C4-2B (cell line): Measurements from ENCODE around the gene TMEM98.
A peak's percentile ranks its signal among the peaks of the same experiment; 100 is the strongest.

Source experiments
- H3K27ac ChIP-seq: fragments of 450-650 bp; 2 replicates; pipeline ENCODE4 v1.5.1; 2017
- ZFX ChIP-seq: fragments of 450-650 bp; IDR thresholded peaks from 2 replicates; pipeline ENCODE4 v1.6.1; 2017
- TF ChIP-seq, protein P1 (sequence below): fragments of 450-650 bp; conservative IDR thresholded peaks from 2 replicates; pipeline ENCODE4 v1.5.1; 2017; ENCODE audit warnings: mild to moderate bottlenecking

TMEM98 gene

DNA sequence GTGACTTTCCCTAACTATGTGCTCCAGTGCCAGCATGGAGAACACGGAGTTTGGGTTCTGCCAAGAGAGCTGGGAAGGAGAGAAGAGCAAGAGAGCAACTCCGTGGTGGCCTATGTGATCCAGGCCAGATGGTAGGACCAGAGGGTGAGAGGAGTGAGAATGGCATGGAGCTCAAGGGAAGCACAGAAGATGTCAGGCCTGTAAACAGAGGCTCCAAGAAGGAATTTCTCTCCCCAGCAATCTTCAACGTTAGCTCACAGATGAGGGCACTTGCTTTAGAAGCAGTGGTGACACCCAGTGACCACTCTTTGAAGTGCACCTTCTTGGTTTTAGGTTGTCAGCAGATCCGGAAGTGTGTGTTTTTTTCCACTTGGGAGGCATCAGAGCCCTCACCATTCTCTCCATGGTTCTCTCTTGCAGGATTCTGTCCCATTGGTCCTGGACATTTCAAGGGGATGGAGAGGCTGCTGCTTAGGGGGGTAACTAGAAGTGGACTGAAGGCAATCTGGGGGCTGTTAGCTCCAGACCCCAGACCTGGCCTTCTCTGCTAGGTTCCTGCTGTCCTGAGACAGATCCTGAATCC is 18.1 kb upstream of the TMEM98 start:
- H3K27ac ChIP-seq, result peak overlapping the region; percentile 47
- no peak for TF ChIP-seq ZFX
- TF ChIP-seq, protein P1, sequence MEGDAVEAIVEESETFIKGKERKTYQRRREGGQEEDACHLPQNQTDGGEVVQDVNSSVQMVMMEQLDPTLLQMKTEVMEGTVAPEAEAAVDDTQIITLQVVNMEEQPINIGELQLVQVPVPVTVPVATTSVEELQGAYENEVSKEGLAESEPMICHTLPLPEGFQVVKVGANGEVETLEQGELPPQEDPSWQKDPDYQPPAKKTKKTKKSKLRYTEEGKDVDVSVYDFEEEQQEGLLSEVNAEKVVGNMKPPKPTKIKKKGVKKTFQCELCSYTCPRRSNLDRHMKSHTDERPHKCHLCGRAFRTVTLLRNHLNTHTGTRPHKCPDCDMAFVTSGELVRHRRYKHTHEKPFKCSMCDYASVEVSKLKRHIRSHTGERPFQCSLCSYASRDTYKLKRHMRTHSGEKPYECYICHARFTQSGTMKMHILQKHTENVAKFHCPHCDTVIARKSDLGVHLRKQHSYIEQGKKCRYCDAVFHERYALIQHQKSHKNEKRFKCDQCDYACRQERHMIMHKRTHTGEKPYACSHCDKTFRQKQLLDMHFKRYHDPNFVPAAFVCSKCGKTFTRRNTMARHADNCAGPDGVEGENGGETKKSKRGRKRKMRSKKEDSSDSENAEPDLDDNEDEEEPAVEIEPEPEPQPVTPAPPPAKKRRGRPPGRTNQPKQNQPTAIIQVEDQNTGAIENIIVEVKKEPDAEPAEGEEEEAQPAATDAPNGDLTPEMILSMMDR, result peak; percentile 87

DNA sequence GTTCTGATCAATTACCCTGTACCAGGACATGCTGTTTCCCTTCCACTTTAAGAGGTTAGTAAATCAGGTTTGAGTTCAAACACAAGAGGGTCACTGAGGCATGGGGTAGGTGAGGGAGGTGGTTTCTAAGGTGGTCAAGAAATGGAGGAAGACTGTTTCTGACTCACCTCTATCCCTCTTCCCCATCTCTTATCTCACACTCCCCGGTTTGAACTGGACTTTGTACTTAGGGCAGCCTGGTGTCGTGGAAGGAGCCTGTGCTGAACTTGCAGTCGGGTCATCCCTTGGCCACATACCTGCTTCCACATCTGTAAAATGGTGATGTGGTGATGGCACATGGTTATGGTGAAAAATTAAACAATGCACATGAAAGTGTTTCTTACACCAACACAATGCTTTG is 17.2 kb upstream of the TMEM98 start:
- TF ChIP-seq, protein P1, result no peak
- TF ChIP-seq ZFX, result no peak
- H3K27ac ChIP-seq, result peak overlapping the region; percentile 47; the same call in 1 of the 2 replicates

DNA sequence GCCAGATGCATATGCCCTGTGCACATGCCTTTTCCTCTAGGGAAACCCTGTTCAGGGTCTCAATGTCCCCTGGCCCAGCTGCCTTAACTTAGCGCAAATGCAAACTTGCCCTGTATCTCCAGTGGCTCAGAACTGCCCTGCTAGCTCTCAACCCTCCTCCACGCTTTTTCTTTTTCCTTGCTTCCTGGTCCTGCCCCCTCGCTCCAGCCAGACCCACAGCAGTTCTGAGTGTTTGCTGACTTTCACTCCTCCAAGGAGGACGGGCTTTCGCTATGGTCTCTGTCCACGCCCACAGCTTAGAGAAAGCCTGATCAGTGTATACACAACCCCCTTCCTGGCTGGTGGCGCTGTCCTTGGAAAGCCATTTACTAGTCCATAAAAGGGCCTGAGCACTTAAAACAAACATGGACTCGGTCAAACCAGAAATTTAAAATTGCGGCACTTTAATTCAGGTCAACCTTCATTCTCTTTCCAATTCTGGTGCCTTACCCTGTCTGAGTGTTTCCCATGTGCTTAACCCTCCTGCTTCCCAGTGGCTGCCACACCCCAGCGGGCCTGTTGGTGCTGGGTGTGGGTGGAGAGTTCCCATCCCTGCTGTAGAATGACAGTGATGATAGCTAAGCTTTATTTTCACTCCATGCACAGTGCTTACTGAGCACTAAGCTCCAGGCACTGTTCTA is 15.6 kb upstream of the TMEM98 start:
- no peak for TF ChIP-seq ZFX
- TF ChIP-seq, protein P1, result peak; percentile 54
- peak overlapping the region; percentile 76 for H3K27ac ChIP-seq

DNA sequence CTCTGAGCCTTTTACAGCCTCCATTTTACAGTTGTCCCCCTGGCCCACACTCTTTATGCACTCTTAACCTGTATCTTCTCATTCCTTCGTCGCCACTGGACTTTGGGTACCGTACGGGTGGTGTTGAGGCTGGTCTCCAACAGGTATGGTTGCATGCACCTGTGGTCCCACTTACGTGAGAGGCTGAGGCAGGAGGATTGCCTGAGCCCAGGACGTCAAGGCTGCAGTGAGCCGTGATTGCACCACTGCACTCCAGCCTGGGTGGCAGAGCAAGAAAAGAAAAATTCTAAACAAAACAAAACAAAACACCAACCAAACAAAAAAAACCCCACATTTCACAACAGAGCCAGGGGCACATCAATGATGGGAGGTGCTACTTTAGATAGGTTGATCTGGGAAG is 14.4 kb upstream of the TMEM98 start:
- TF ChIP-seq, protein P1, result no peak
- TF ChIP-seq ZFX, result no peak
- peak overlapping the region; percentile 76; the same call in 1 of the 2 replicates for H3K27ac ChIP-seq

DNA sequence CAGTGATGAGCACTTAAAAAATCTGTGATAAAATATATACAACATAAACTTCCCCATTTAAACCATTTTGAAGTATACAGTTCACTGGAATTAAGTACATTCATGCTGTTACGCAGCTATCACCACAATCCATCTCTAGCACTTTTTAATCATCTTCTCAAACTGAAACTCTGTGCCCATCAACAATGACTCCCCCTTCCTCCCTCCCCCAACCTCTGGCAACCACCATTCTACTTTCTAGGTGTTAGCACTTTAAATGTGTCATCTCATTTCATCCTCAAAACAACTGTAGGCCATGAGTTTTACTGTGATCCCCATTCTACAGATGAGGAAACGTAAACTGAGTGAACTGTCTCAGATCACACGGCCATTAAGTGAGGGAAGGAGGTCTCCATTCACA is 13.8 kb upstream of the TMEM98 start:
- H3K27ac ChIP-seq, result no peak overlapping the region
- no peak for TF ChIP-seq ZFX
- TF ChIP-seq, protein P1, result no peak

DNA sequence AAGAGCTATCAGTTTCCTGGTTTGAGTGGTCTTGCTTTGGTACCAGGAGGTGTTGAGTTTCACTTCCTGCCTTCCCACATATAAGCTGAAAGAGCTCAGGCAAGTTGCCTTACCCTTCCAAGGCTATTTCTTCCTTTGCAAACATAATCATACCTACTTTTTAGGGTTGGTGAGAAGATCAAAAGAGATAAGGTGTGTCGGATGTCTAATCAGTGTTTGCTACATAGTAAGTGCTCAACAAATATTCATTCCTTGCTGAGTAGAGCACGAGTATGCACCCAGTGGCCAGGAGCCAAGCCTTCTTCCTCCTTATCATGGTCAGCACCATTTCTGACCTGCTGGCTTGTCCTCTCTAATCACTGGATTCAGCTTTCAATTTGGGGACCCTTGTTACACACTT is 12.7 kb upstream of the TMEM98 start:
- no peak for TF ChIP-seq ZFX
- TF ChIP-seq, protein P1, result no peak
- no peak overlapping the region; the same call in 1 of the 2 replicates for H3K27ac ChIP-seq

DNA sequence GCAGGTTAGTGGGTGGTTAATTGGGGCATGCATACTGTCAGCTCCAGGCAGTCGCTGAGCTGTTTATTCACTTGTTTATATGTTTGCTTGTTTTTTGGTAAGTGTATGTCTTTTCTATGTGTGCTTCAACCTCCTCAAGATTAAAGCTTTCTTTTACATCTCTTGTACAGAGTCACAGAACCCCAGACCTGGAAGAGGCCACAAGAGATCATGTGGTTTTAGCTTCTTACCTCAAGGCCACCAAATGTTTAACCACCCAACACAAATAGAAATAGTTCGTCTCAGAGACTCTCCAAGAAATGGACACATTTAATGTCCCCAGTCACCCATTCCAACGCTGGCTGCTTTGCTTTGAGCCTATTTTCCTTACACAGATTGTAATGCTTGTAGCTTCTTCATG is 11.8 kb upstream of the TMEM98 start:
- TF ChIP-seq, protein P1, result no peak
- no peak for TF ChIP-seq ZFX
- H3K27ac ChIP-seq, result no peak overlapping the region
